ENCODE data around the gene CSMD2.

The CSMD2 gene

GRCh38 chr1:33736496-33736895 lies 428.5 kb downstream of the CSMD2 start:
- no peak for ATAC-seq
- TF ChIP-seq GLIS3 (CRISPR knock-in tag; IDR thresholded peaks at IDR 0.05): no peak
- TF ChIP-seq ISL1 (CRISPR knock-in tag; IDR thresholded peaks at IDR 0.05): no peak
- no peak for TF ChIP-seq ZNF8 (CRISPR knock-in tag; IDR thresholded peaks at IDR 0.05)
- no peak for TF ChIP-seq ZFP3 (CRISPR knock-in tag; IDR thresholded peaks at IDR 0.05)
- no peak for TF ChIP-seq ESRRG (CRISPR knock-in tag; IDR thresholded peaks at IDR 0.05)
- TF ChIP-seq POU6F1 (CRISPR knock-in tag; IDR thresholded peaks at IDR 0.05; ENCODE audit: borderline replicate concordance, low read depth): no peak
- no peak for TF ChIP-seq TOX (CRISPR knock-in tag; IDR thresholded peaks at IDR 0.05; ENCODE audit: borderline replicate concordance)
- TF ChIP-seq ZNF565 (CRISPR knock-in tag; conservative IDR thresholded peaks at IDR 0.05; ENCODE audit: low read depth): no peak
- no peak for TF ChIP-seq TSHZ2 (CRISPR knock-in tag; IDR thresholded peaks at IDR 0.05)
- TF ChIP-seq CSRNP3 (CRISPR knock-in tag; IDR thresholded peaks at IDR 0.05): no peak
- no peak for TF ChIP-seq SNAI2 (CRISPR knock-in tag; IDR thresholded peaks at IDR 0.05)
- no peak for TF ChIP-seq BACH2 (CRISPR knock-in tag; IDR thresholded peaks at IDR 0.05; ENCODE audit: borderline replicate concordance)
- TF ChIP-seq CSDC2 (CRISPR knock-in tag; IDR thresholded peaks at IDR 0.05): no peak
- no peak for TF ChIP-seq ARNTL (CRISPR knock-in tag; IDR thresholded peaks at IDR 0.05; ENCODE audit: borderline replicate concordance, low read depth)
- no peak for TF ChIP-seq ZFP30 (CRISPR knock-in tag; IDR thresholded peaks at IDR 0.05)
- TF ChIP-seq PATZ1 (CRISPR knock-in tag; IDR thresholded peaks at IDR 0.05; ENCODE audit: borderline replicate concordance): no peak
- TF ChIP-seq ZC3H10 (CRISPR knock-in tag; IDR thresholded peaks at IDR 0.05): no peak
- TF ChIP-seq PPARA (CRISPR knock-in tag; IDR thresholded peaks at IDR 0.05; ENCODE audit: borderline replicate concordance): no peak
- no peak for TF ChIP-seq CREB5 (CRISPR knock-in tag; IDR thresholded peaks at IDR 0.05; ENCODE audit: low read depth)

- TF ChIP-seq ISL1 (CRISPR knock-in tag; IDR thresholded peaks at IDR 0.05): no peak
- TF ChIP-seq ZNF8 (CRISPR knock-in tag; IDR thresholded peaks at IDR 0.05): no peak
- TF ChIP-seq ZFP30 (CRISPR knock-in tag; IDR thresholded peaks at IDR 0.05): no peak
- TF ChIP-seq OSR1 (CRISPR knock-in tag; IDR thresholded peaks at IDR 0.05): no peak
- TF ChIP-seq ARNTL (CRISPR knock-in tag; IDR thresholded peaks at IDR 0.05; ENCODE audit: borderline replicate concordance, low read depth): no peak
- no peak for TF ChIP-seq POU6F1 (CRISPR knock-in tag; IDR thresholded peaks at IDR 0.05; ENCODE audit: borderline replicate concordance, low read depth)
- no peak for TF ChIP-seq ZNF565 (CRISPR knock-in tag; conservative IDR thresholded peaks at IDR 0.05; ENCODE audit: low read depth)
- no peak for TF ChIP-seq RARB (CRISPR knock-in tag; IDR thresholded peaks at IDR 0.05)
- no peak for TF ChIP-seq ZNF70 (CRISPR knock-in tag; IDR thresholded peaks at IDR 0.05)
- TF ChIP-seq ESRRG (CRISPR knock-in tag; IDR thresholded peaks at IDR 0.05): no peak
- no peak for TF ChIP-seq SNAI2 (CRISPR knock-in tag; IDR thresholded peaks at IDR 0.05)
- no peak for TF ChIP-seq TSHZ2 (CRISPR knock-in tag; IDR thresholded peaks at IDR 0.05)
- TF ChIP-seq BACH2 (CRISPR knock-in tag; IDR thresholded peaks at IDR 0.05; ENCODE audit: borderline replicate concordance): no peak
- TF ChIP-seq CSDC2 (CRISPR knock-in tag; IDR thresholded peaks at IDR 0.05): no peak
- TF ChIP-seq PATZ1 (CRISPR knock-in tag; IDR thresholded peaks at IDR 0.05; ENCODE audit: borderline replicate concordance): no peak
- no peak for ATAC-seq
Observed at GRCh38 chr1:33735624-33736023, 429.4 kb downstream of the CSMD2 start.

All from SK-N-SH treated with all-trans-retinoic acid at 6 μM for 48 hours (cell line).